RPMI8226 (cell line): Measurements from ENCODE around the gene MS4A8.

Source experiments
- DNase-seq: peaks from one replicate; pipeline ENCODE4 v3.0.0-alpha.2; 2015

MS4A8 gene

DNA sequence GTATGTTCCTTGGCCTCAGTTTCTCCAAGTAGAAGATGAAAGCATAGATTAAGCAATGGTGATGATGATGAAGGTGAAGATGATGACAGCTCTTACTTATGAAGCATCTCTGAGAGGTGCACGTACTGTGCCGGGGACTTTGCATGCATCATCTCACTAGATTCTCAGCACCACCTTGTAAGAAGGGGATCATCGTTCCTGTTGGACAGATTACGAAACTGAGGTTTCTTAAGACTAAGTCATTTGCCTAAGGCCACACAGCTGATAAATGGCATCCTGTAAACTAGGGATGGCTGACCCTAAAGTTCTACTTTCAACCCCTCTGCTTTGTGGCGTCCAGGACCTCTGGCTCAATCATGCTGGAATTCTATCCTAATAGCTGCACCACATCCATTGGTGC is 65.9 kb downstream of the MS4A8 start:
- no peak for DNase-seq
